HL-60 (cell line): ENCODE measurements around the gene EFCAB6.

Experiments
- DNase-seq, 2 experiments: peaks; one replicate each; pipeline ENCODE4 v3.0.0-alpha.2; 2010 to 2020; ENCODE audit warnings: low read depth in 1 of 2, low spot score in 1 of 2
- H3K27ac ChIP-seq: fragments of 250-450 bp; sonication (Bioruptor Pico); replicated peaks from 2 replicates; pipeline ENCODE4 v1.5.1; 2020; ENCODE audit warnings: mild to moderate bottlenecking, moderate library complexity
- H3K27me3 ChIP-seq: fragments of 250-450 bp; sonication (Bioruptor Pico); 2 replicates; pipeline ENCODE4 v1.5.1; 2021; ENCODE audit warnings: mild to moderate bottlenecking, moderate library complexity; ENCODE audit not compliant: insufficient read depth, poor library complexity, severe bottlenecking
- H3K4me3 ChIP-seq: replicated peaks from 2 replicates; pipeline ENCODE4 v1.5.1; 2011; ENCODE audit warnings: mild to moderate bottlenecking, control low read depth, low read length; ENCODE audit not compliant: insufficient read depth
- CTCF ChIP-seq: IDR thresholded peaks from one replicate; pipeline ENCODE4 v1.5.1; 2011; ENCODE audit warnings: low read length, control low read depth, inconsistent platforms; ENCODE audit not compliant: insufficient read depth
- GABPA ChIP-seq: IDR thresholded peaks from 2 replicates; pipeline ENCODE4 v1.6.1; 2012; ENCODE audit warnings: low read depth
- POLR2AphosphoS5 ChIP-seq: IDR thresholded peaks from 2 replicates; pipeline ENCODE4 v1.6.1; 2012; ENCODE audit warnings: low read depth
- SPI1 ChIP-seq: IDR thresholded peaks from 2 replicates; pipeline ENCODE4 v1.6.1; 2012; ENCODE audit warnings: low read depth, mild to moderate bottlenecking, borderline replicate concordance
- TF ChIP-seq, protein P1 (sequence below): IDR thresholded peaks from 2 replicates; pipeline ENCODE4 v1.6.1; 2012; ENCODE audit warnings: low read depth; ENCODE audit not compliant: insufficient replicate concordance

EFCAB6 gene

GRCh38 chr22:43532301-43533155 is 279.6 kb downstream of the EFCAB6 start:
- TF ChIP-seq CTCF (no peak), SPI1 (no peak), GABPA (no peak), POLR2AphosphoS5 (no peak)
- TF ChIP-seq, protein P1, sequence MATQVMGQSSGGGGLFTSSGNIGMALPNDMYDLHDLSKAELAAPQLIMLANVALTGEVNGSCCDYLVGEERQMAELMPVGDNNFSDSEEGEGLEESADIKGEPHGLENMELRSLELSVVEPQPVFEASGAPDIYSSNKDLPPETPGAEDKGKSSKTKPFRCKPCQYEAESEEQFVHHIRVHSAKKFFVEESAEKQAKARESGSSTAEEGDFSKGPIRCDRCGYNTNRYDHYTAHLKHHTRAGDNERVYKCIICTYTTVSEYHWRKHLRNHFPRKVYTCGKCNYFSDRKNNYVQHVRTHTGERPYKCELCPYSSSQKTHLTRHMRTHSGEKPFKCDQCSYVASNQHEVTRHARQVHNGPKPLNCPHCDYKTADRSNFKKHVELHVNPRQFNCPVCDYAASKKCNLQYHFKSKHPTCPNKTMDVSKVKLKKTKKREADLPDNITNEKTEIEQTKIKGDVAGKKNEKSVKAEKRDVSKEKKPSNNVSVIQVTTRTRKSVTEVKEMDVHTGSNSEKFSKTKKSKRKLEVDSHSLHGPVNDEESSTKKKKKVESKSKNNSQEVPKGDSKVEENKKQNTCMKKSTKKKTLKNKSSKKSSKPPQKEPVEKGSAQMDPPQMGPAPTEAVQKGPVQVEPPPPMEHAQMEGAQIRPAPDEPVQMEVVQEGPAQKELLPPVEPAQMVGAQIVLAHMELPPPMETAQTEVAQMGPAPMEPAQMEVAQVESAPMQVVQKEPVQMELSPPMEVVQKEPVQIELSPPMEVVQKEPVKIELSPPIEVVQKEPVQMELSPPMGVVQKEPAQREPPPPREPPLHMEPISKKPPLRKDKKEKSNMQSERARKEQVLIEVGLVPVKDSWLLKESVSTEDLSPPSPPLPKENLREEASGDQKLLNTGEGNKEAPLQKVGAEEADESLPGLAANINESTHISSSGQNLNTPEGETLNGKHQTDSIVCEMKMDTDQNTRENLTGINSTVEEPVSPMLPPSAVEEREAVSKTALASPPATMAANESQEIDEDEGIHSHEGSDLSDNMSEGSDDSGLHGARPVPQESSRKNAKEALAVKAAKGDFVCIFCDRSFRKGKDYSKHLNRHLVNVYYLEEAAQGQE: no peak
- H3K27ac ChIP-seq: no peak overlapping the region
- no peak for DNase-seq
- no peaks in the 10 kb centered on the region for H3K27me3 ChIP-seq
- H3K4me3 ChIP-seq: no peak overlapping the region

DNA sequence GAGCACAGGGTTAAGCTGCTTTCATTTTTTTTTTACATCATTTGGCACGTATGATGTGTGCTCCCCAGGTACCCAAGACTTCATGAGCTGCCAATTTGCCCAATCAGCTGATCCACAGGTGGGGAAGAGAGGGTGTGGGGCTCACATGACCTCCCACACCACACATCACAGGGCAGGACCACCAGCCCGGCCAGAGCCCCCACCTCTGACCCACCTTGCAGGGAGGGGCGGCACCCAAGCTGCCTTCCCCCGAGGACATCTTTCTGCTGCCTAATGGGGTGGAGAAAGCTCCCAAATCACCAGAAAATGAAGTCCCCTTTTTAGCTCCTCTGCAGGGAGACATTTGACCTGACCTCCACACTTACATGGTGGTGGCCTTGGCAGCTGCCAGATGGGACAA is 280.5 kb downstream of the EFCAB6 start:
- Histone ChIP-seq H3K27me3 (no peaks in the 10 kb centered on the region), H3K27ac (no peak overlapping the region), H3K4me3 (no peak overlapping the region)
- no peak for TF ChIP-seq CTCF
- TF ChIP-seq GABPA: no peak
- no peak for TF ChIP-seq POLR2AphosphoS5
- DNase-seq: no peak

- Histone ChIP-seq H3K27me3 (no peaks in the 10 kb centered on the region), H3K4me3 (no peak overlapping the region), H3K27ac (no peak overlapping the region)
- DNase-seq: no peak
- TF ChIP-seq CTCF: no peak
- TF ChIP-seq, protein P1: no peak
- no peak for TF ChIP-seq GABPA
- TF ChIP-seq SPI1: no peak
Observed at GRCh38 chr22:43530349-43531201, 281.5 kb downstream of the EFCAB6 start.
